GM12892 (cell line): Measurements from ENCODE around the gene MYCBPAP.

Experiments
- POLR2A ChIP-seq: IDR thresholded peaks from 2 replicates; pipeline ENCODE4 v1.6.1; 2011; ENCODE audit warnings: low read depth, low read length, control low read depth
- TAF1 ChIP-seq: IDR thresholded peaks from 2 replicates; pipeline ENCODE4 v1.6.1; 2011; ENCODE audit warnings: low read depth, mild to moderate bottlenecking, control low read depth, low read length, borderline replicate concordance

GRCh38 chr17:50514936-50515702 lies 6.9 kb downstream of the MYCBPAP start:
- no peak for TF ChIP-seq TAF1
- TF ChIP-seq POLR2A, result no peak
